GM19324 (cell line): ENCODE results near the gene IL9.
A peak's percentile ranks its signal among the peaks of the same experiment; 100 is the strongest.

Experiments used
- ATAC-seq: cut with Tn5 transposase; IDR thresholded peaks from one replicate; pipeline ENCODE4 v1.9.1; 2021; ENCODE audit warnings: mild to moderate bottlenecking, moderate library complexity; ENCODE audit not compliant: unreplicated experiment, low FRiP score

Gene IL9

DNA sequence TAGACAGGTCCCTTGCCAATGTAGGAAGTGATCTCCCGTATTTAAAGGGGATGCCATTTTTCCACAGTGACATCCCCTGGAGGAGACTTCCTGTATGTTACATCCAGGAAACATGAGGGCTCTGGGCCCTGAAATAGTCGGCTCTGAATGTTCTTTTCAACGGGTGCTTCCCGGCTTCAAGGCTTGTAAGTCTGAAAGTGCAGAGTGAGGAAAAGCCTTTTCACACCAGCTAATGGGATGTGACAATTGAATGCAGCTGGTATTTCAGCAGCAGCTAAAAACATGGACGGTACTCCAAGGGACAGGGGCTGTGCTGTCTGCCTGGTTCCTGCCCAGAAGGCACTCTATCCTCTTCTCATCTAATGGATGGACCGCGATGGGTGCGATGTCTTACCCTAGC, 1.4 kb downstream of the IL9 start:
- ATAC-seq = no peak

DNA sequence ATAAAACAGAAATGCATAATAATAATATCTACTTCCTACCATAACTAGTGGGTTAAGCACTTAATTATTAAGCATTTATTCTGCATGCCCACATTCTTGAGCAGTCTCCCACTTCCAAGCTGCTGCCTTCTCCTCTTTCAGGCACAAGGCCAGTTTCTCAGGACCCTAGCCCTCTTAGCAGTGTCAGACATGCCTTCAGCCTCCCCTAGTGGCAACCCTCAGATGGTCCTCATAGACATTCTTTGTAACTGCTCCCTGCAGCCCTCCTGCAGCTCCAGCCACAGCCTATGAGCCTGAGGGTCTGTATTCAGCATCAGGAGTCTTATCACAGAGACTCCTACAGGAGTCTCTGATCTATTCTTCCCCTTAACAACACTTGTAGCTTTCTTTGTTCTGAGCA, 3.9 kb downstream of the IL9 start:
- ATAC-seq = no peak

DNA sequence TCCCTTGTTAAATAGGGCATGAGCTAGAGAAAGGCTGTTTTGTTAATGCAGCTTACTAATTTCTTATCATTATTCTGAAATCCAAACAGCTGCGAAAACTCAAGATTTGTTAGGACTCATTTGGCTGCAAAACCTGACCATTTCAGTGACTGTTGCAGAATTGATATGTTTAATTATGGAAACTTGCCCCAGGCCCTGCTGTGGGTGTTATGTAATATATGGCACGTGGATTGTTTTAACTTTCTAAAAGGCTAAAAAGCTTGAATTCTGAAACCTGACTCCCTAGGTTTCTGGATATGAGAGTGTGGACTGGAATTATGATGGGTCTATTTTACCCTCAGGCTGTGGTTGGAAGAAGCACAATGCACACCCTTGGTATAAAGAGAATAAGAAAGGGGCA, 4.4 kb downstream of the IL9 start:
- no peak for ATAC-seq

DNA sequence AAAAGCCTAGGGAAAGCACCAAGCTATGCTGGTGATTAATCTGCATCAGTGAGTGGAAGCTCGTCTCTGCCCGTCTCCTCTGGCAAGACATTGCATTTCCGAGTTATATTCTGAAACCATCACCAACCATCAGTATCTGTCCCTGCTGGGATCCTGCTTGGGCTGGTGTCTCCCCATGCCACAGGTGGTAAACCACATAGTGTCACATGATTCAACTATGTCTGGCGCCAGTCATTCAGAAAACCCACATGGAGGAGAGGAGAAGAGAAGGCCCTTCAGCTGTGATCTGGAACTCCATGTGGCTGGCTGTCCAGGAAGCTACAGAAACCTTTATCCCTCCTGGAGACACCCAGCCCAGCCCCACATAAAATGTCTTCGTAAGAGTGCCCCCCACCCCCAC, 4.8 kb downstream of the IL9 start:
- ATAC-seq = peak; percentile 57

DNA sequence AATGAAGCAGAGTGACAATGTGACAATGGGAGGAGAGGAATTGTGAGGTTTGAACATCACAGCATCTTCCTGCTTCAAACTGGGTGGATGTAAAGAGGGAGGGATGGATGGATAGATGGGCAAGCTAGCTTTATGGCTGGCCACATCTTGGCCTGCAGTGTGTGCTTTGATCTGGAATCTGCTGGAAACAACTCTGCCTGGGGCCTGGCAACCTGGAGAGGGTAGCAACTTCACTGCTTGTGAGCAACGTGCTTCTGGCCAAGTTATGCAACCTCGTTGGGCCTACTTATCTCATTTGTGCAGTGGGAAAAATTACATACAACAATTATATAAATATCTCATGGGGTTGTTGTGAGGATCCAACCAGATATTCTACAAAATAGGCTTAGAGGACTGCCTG, 5.3 kb downstream of the IL9 start:
- ATAC-seq = no peak

DNA sequence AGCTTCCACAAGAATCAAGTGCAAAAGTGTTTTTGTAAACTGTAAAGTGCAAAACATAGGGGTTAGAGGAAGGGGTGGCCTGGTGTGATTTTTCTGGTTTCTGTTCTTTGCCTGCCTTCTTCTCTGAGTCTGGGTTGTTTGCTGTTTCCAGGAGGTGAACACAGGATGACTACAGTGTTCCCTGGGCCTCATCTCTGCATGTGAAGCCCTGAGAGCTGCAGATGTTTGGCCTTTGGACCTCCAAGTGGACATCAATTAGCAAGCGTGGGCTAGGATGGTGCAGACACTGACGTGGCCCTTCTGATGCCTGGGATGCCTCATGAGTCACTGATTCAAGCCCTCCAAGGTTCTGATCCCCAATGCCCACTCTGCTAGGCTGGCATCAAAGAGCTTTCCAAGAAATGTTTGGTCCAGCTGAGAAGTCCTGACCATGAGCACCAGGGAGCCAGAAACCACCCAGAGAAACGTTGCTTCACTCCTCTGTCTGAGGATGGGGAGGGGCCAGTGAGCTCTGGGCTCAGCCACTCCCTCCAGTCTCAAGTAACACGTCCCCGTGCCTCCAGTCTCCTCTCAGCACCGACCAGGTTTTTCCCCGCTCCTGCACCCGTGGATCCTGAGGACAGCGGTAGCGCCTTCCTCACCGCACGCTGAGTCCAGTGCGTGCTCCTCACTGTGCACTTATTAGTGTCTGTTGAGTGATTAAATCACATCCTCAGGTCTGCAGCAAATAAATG, 7.6 kb downstream of the IL9 start:
- no peak for ATAC-seq

DNA sequence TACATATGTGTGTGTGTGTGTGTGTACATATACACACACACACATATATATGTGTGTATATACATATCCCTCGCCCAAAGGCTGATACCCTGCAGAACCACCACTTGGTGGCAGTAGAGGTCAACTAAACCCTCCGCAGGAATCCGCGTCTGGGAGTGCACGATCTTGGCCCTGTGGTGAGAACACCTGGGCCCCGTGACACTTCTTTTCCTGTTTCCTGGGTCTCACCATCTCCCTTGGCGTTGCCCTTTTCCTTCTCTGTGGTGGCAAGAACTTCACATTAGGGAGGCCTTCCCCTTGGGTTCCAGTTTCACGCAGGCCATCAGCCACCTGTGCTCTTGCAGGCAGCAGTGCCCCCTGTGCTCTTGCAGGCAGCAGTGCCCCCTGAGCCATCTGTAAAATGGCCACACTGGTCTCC, 8.2 kb downstream of the IL9 start:
- ATAC-seq = peak; percentile 76

DNA sequence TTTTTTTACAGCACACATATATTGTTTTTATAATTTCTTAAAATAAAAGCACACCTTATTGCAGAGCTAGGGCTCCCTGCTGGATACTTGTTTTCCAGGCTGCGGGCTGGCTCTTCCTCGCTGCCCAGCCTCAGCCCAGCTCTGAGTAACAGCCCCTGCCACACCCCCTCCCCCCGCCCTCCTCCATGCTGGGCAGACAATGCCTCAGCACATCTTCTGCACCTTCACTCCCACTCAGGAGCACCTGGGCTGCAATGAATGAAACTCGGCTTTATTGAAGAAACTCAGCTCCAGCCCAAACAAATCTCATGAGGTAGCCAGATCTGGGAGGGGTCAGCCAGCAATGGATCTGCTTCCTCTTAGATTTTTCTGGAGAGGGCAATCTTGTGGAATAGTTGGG, 9.5 kb downstream of the IL9 start:
- ATAC-seq = no peak

DNA sequence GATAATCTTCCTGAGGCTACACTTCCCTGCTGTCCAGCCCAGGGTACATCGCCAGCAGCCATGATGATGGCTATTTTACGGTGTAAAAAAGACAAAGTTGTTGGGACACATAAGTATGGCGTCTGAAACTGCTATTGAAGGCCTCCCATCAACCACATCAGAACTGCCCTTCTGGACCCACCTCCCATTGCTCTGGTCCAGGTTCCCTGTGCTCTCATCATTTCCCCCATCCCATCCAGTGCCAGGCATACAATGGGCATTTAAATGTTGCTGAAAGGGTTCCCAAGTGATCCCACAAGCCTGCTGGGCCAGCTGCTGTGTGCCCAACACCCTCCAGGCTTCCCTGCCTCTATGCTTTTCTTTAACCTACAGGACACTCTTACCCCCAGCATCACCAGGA, 10.6 kb downstream of the IL9 start:
- no peak for ATAC-seq

DNA sequence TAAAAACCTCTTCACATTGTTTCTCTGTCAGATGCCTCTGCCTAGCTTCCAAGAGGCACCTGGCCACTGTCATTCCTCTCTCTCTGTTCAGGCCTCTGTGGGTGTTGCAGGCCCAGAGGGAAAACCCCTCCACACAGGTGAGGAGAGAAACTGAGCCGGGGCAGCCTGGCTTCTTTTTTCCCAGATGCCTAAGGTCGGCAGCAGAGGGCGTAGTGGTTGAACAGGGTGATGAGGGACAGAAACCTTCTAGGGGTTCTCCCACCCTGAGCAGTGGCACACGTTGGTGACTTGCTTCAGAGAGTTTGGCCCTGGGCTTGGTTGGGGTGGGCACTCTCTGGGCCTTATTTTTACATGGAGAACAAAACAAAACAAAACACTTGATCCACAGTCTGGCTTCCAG, 12.2 kb downstream of the IL9 start:
- no peak for ATAC-seq

DNA sequence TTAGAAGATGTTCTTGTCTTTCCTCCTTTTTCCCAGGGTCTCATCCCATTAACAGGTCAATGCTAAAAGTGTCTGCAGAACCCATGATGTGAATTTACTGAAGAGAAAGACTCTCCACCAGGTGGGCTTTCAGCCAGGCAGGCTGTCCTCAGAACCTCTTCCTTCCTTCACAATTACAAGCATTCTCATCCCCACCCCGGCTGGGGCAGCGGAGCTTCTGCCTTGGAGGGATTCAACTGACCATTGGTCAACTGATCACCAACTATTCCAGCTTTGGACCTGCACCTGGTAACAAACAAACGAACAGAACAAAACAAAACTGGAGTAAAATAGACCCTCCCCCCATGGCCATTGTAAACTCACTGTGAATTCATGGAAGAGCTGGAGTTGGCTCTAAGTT, 12.6 kb downstream of the IL9 start:
- no peak for ATAC-seq

DNA sequence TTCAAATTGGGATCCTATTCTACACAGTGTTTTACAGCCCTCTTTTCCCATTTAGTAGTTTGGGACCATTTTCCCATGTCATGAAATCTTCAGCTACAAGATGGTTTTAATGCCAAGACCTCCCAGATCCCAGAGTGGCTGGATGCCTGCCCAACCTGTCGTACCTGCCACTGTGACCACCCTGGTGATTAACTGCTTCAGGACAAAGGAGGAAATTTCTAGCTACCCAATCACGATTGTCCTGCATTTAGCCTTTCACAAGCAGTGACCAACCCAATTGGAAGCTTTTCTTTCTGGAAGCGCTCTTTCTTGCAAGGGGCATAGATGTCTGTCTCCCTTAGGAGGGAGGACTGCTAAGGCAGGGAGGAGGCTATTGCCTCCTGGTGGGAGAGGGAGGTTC, 13.8 kb downstream of the IL9 start:
- no peak for ATAC-seq

DNA sequence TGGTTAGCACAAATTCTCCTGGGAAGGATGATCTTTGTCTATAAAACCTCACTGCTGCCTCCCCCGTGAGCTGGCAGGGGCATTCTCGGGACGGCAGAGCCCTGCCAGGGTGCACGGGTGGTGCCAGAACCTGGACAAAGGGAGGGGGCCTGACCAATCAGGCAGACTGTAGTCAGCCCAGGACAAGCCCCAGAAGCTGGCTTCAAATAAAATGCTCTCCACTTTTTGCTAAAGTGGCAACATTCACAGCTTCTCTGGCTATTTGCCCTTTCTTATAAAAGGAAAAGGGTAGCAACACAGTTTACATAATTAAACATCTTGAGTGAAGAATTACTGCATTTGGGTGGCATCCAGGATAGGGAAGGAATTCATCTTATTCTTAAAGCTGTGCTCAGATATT, 14.4 kb downstream of the IL9 start:
- ATAC-seq = no peak

DNA sequence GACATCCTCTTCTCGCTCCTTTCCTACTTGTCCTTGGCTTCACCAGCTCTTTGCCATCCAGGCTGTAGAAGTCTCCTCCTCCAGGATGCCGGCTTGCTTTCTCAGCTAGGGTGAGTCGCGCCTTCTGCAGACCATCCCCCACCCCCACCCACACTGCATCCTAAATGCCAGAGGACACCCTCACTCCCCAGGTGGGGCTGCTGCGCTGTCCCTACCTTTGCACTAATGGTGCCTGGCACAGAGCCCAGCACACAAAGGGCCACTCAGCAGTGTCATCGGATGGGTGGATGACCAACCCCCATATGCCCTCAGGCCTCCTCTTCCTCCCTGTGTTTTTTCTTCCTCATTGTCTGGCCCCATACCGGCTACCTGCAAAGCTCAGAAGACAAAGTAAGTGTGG, 14.8 kb downstream of the IL9 start:
- no peak for ATAC-seq

DNA sequence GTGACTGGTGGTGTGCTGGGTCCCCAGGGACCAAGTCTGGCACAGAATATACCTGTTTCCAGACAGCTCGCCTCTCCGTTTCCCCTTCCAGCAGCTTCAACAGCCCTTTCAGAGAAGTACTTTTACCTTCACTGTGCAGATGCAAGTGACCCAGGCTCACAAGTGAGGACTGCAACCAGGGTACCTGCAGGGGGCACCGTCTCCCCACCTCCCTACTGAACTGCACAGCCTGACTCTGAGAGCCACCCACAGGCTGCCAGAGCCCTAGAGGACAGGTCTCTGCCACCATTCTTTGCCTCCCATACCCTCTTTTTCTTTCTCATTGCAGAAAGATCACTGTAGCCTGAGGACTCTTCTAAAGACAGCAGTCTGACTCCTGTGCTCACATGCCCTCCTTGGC, 15.4 kb downstream of the IL9 start:
- ATAC-seq = no peak

DNA sequence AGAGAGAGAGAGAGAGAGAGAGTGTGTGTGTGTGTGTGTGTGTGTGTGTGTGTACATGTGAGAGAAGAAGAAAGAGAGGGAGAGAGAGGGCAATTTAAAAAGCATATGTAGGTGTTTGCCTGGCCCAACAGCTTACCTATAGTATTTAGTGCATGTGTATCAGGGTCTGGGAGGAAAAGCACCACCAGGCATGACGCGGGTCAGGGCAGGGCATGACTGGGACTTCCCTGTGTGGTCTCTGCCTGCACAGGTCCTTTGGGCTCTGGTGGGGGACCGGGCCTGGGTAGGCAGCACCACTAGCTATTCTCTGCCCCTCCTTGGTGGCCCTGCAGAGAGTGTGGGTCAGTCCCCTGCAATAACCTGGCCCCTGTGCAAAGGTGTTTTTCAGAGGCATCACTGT, 16.1 kb downstream of the IL9 start:
- no peak for ATAC-seq

DNA sequence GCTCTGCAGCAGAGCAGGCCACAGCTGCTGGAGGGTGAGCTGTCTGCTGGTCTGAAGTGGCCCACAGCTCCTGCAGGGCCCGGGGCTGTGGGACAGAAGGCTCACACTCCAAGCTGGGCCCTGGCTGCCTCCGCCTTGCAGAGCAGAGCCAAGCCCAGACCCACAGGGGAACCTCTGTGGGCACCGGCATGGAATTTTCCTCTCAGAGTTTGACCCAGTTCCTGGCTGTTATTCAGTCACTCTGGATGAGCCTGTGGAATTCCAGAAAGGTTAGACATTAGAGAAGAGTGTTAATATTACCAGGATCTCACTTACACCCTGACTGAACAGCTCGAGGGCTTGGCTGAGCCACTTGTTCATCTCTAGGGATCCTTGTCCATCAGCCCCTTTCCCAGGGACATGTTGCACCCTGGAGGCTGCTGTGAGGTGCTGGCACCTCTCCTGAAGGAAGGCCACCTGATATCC, 17.5 kb downstream of the IL9 start:
- ATAC-seq = no peak

DNA sequence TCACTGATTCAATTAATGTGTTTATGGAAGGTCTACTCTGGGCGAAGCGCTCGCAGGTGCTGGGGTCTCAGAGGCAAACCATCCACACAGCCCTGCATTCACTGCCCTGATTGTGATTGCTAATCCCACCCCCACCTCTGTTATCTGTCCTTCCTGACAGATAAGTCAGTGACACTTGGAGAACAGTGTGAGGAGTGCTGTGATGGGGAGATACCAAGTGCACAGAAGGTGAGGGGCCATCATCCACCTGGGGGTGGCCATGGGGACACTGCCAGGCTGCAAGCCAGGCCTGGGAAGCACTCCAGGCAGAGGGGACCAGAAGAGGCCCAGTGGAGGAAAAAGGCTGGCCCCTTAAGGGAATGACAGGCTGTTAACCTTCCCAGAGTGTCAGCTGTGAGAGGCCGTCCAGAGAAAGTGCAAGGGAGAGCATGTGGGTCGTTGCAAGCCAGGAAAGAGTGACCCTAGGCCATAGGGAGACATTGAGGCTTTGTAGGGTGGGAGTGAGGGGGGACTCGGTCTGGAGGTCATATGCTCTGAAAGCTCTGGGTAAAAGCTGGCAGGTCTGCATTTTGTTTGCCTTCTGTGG, 18.0 kb downstream of the IL9 start:
- no peak for ATAC-seq

DNA sequence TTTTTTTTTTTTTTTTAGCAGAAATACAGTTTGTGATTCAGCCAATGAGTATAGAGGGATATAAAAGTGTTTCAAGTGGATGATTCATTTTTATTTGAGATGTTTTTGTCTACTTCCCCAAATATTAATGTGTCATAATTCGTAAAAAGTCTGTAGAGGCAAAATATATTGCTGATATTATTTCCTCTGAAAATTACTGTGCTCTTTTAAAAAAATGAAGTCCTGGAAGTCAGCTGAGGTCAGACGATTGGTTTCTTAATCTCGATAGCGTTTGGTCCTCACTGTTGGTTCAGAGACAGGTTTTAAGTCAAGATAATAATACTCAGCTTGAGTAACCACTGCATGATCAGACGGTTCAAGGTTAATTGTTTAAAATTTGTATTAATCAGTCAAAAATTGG, 19.5 kb downstream of the IL9 start:
- no peak for ATAC-seq

DNA sequence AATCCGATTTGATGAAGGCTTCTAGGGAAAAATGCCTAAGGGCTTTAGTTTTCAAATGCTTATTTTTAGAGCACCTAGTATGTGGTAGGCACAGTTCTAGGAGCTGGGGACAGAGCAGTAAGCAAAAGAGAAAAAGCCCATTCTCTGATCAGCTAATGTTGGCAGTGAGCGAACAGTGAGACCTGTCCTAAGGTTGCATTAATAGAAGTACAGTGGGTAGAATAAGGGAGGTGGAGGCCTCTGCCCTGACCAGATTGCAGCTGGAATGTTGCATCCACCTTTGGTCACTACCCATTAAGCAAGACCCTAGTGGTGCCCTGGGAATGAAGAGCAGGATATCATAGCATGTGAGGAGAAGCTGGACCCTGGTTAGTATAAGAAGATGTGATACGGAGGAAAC, 20.1 kb downstream of the IL9 start:
- ATAC-seq = no peak

DNA sequence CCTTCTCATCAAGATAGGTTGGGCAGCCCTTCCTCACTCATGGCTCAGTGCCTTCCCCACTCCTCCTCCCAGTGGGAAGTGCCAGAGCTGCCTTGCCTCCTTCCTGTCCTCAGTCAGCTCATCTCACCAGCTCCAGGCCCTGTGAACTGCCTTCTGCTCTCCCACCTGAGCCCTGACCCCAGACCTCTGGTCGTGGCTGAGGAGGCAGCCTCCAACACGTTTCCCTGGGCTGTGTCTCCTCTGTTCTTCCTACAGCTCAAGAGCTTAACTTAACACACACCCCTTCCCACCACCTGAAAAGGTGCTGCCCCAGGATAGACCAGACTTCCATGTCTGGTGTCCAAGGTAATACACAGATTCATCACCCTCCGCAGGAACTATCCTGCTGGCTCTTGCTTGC, 21.2 kb downstream of the IL9 start:
- no peak for ATAC-seq

DNA sequence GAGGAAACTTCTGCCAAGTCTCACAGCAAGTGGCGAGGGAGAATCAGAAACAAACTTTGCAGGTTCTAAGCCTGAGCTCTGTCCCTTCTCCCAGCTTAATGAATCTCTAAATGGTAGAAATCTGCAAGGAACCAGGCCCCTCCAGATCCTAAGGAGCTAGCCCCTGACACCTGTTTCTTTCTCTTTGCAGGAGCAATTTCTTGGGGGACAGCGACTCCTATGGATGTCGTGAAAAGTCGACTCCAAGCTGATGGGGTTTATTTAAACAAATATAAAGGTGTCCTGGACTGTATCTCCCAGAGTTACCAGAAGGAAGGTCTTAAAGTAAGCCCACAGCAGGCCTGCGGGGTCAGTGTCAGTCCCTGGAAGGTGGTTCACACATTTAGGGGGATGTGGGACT, 21.8 kb downstream of the IL9 start:
- ATAC-seq = no peak
